ENCODE data around the gene BCLAF1.

The BCLAF1 gene

DNA sequence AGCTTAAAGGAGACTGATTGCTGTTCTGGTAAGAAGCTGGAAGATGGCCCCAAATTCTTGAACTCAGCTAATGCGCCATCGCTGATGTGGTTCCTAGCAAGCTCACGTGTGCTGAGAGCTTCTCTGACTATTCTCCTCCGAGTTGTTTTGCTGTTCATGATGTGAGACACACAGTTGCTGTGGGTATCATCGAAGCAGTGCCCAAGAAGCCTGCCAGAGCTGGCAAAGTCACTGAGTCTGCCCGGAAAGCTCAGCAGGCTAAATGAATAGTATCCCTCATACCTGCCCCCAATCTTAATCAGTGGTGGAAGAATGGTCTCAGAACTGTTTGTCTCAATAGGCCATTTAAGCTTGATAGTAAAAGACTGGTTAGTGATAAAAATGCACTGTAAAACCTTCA lies 28.3 kb upstream of the BCLAF1 start:
- no peak for ATAC-seq
- TF ChIP-seq ZNF8 (CRISPR knock-in tag; IDR thresholded peaks at IDR 0.05) = no peak
- no peak for TF ChIP-seq SNAI2 (CRISPR knock-in tag; IDR thresholded peaks at IDR 0.05)
- no peak for TF ChIP-seq ARNTL (CRISPR knock-in tag; IDR thresholded peaks at IDR 0.05; ENCODE audit: borderline replicate concordance, low read depth)
- no peak for TF ChIP-seq ZC3H10 (CRISPR knock-in tag; IDR thresholded peaks at IDR 0.05)
- TF ChIP-seq, protein P1, sequence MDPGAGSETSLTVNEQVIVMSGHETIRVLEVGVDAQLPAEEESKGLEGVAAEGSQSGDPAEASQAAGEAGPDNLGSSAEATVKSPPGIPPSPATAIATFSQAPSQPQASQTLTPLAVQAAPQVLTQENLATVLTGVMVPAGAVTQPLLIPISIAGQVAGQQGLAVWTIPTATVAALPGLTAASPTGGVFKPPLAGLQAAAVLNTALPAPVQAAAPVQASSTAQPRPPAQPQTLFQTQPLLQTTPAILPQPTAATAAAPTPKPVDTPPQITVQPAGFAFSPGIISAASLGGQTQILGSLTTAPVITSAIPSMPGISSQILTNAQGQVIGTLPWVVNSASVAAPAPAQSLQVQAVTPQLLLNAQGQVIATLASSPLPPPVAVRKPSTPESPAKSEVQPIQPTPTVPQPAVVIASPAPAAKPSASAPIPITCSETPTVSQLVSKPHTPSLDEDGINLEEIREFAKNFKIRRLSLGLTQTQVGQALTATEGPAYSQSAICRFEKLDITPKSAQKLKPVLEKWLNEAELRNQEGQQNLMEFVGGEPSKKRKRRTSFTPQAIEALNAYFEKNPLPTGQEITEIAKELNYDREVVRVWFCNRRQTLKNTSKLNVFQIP (CRISPR knock-in tag; IDR thresholded peaks at IDR 0.05; ENCODE audit: borderline replicate concordance, low read depth) = no peak

DNA sequence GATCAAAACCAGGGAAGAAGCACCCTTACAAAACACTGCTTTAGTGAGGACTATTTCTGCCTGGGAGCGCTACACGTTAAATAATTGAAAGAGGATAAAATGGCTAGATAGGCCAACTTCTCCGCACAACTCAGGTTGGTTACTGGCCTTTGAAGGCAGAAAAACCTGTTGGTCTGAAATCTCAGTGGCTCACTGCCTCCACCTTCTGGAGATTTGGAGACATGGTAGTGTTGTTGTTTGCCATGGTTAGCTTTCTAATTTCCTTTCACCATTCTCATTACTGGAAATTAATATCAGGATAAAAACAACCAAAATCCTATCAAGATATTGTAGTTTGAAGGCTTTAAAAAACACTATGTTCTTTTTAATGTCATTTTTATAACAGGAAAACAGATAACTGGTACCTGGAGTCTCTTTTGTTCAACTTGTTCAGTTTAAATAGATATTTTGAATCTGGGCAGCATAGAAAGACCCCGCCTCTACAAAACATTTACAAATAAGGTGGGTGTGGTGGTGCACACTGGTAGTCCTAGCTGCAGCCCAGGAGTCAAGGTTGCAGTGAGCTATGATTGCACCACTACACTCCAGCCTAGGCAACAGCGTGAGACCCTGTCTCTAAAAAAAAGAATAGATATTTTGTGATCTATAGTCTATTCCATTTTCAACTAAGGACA lies 27.5 kb upstream of the BCLAF1 start:
- ATAC-seq = peak; percentile 96
- TF ChIP-seq ZFP30 (CRISPR knock-in tag; IDR thresholded peaks at IDR 0.05) (no peak), RARB (CRISPR knock-in tag; IDR thresholded peaks at IDR 0.05) (no peak), ZNF8 (CRISPR knock-in tag; IDR thresholded peaks at IDR 0.05) (no peak), ESRRG (CRISPR knock-in tag; IDR thresholded peaks at IDR 0.05) (no peak), ZC3H10 (CRISPR knock-in tag; IDR thresholded peaks at IDR 0.05) (no peak), SNAI2 (CRISPR knock-in tag; IDR thresholded peaks at IDR 0.05) (no peak), ZNF565 (CRISPR knock-in tag; conservative IDR thresholded peaks at IDR 0.05; ENCODE audit: low read depth) (no peak), TCF4 (CRISPR knock-in tag; IDR thresholded peaks at IDR 0.05; ENCODE audit: borderline replicate concordance) (no peak), BACH2 (CRISPR knock-in tag; IDR thresholded peaks at IDR 0.05; ENCODE audit: borderline replicate concordance) (no peak)
- TF ChIP-seq, protein P2, sequence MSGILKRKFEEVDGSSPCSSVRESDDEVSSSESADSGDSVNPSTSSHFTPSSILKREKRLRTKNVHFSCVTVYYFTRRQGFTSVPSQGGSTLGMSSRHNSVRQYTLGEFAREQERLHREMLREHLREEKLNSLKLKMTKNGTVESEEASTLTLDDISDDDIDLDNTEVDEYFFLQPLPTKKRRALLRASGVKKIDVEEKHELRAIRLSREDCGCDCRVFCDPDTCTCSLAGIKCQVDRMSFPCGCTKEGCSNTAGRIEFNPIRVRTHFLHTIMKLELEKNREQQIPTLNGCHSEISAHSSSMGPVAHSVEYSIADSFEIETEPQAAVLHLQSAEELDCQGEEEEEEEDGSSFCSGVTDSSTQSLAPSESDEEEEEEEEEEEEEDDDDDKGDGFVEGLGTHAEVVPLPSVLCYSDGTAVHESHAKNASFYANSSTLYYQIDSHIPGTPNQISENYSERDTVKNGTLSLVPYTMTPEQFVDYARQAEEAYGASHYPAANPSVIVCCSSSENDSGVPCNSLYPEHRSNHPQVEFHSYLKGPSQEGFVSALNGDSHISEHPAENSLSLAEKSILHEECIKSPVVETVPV (CRISPR knock-in tag; IDR thresholded peaks at IDR 0.05) = no peak
- TF ChIP-seq, protein P3, sequence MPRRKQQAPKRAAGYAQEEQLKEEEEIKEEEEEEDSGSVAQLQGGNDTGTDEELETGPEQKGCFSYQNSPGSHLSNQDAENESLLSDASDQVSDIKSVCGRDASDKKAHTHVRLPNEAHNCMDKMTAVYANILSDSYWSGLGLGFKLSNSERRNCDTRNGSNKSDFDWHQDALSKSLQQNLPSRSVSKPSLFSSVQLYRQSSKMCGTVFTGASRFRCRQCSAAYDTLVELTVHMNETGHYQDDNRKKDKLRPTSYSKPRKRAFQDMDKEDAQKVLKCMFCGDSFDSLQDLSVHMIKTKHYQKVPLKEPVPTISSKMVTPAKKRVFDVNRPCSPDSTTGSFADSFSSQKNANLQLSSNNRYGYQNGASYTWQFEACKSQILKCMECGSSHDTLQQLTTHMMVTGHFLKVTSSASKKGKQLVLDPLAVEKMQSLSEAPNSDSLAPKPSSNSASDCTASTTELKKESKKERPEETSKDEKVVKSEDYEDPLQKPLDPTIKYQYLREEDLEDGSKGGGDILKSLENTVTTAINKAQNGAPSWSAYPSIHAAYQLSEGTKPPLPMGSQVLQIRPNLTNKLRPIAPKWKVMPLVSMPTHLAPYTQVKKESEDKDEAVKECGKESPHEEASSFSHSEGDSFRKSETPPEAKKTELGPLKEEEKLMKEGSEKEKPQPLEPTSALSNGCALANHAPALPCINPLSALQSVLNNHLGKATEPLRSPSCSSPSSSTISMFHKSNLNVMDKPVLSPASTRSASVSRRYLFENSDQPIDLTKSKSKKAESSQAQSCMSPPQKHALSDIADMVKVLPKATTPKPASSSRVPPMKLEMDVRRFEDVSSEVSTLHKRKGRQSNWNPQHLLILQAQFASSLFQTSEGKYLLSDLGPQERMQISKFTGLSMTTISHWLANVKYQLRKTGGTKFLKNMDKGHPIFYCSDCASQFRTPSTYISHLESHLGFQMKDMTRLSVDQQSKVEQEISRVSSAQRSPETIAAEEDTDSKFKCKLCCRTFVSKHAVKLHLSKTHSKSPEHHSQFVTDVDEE (CRISPR knock-in tag; IDR thresholded peaks at IDR 0.05) = no peak

DNA sequence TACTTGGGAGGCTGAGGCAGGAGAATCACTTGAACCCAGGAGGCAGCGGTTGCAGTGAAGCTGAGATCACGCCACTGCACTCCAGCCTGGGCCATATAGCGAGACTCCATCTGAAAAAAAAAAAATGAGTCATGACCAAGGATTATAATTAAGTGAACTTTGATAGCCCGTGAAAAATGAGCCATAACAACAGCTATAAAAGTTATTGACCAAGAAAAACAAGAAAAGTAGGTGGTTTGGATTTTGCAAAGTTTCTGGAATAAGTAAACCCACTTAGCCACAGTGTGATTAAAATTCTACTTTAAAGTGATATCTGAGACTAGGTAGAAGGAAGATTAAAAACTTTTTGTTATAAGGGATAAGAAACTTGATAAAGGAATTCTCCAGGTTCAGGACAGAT lies 25.9 kb upstream of the BCLAF1 start:
- TF ChIP-seq, protein P4, sequence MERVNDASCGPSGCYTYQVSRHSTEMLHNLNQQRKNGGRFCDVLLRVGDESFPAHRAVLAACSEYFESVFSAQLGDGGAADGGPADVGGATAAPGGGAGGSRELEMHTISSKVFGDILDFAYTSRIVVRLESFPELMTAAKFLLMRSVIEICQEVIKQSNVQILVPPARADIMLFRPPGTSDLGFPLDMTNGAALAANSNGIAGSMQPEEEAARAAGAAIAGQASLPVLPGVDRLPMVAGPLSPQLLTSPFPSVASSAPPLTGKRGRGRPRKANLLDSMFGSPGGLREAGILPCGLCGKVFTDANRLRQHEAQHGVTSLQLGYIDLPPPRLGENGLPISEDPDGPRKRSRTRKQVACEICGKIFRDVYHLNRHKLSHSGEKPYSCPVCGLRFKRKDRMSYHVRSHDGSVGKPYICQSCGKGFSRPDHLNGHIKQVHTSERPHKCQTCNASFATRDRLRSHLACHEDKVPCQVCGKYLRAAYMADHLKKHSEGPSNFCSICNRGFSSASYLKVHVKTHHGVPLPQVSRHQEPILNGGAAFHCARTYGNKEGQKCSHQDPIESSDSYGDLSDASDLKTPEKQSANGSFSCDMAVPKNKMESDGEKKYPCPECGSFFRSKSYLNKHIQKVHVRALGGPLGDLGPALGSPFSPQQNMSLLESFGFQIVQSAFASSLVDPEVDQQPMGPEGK (CRISPR knock-in tag; IDR thresholded peaks at IDR 0.05; ENCODE audit: borderline replicate concordance) = no peak
- TF ChIP-seq PPARA (CRISPR knock-in tag; IDR thresholded peaks at IDR 0.05; ENCODE audit: borderline replicate concordance) (no peak), SNAI2 (CRISPR knock-in tag; IDR thresholded peaks at IDR 0.05) (no peak), TOX (CRISPR knock-in tag; IDR thresholded peaks at IDR 0.05; ENCODE audit: borderline replicate concordance) (no peak), ZFP3 (CRISPR knock-in tag; IDR thresholded peaks at IDR 0.05) (no peak), BACH2 (CRISPR knock-in tag; IDR thresholded peaks at IDR 0.05; ENCODE audit: borderline replicate concordance) (no peak), ARNTL (CRISPR knock-in tag; IDR thresholded peaks at IDR 0.05; ENCODE audit: borderline replicate concordance, low read depth) (no peak), ZC3H10 (CRISPR knock-in tag; IDR thresholded peaks at IDR 0.05) (no peak), ZNF565 (CRISPR knock-in tag; conservative IDR thresholded peaks at IDR 0.05; ENCODE audit: low read depth) (no peak), ESRRG (CRISPR knock-in tag; IDR thresholded peaks at IDR 0.05) (no peak)
- TF ChIP-seq, protein P5, sequence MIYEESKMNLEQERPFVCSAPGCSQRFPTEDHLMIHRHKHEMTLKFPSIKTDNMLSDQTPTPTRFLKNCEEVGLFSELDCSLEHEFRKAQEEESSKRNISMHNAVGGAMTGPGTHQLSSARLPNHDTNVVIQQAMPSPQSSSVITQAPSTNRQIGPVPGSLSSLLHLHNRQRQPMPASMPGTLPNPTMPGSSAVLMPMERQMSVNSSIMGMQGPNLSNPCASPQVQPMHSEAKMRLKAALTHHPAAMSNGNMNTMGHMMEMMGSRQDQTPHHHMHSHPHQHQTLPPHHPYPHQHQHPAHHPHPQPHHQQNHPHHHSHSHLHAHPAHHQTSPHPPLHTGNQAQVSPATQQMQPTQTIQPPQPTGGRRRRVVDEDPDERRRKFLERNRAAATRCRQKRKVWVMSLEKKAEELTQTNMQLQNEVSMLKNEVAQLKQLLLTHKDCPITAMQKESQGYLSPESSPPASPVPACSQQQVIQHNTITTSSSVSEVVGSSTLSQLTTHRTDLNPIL (CRISPR knock-in tag; IDR thresholded peaks at IDR 0.05; ENCODE audit: low read depth) = no peak
- TF ChIP-seq, protein P1 (CRISPR knock-in tag; IDR thresholded peaks at IDR 0.05; ENCODE audit: borderline replicate concordance, low read depth) = no peak
- TF ChIP-seq, protein P3 (CRISPR knock-in tag; IDR thresholded peaks at IDR 0.05) = no peak

More for the DNA sequence above, 25.9 kb upstream of the BCLAF1 start:
- no peak for ATAC-seq
